Erythroblast (primary cell): Measurements from ENCODE around the gene USP6.
"Not testable (repeated sequence)": the region's sequence is repeated elsewhere in the genome, so short reads cannot be mapped to it uniquely, and the experiment has no call there.

ENCODE experiments used
- DNase-seq, 2 experiments: peaks; one replicate each; lab custom pipeline; 2025; lab: John Stamatoyannopoulos, UW
- GATA1 ChIP-seq: IDR thresholded peaks from 2 replicates; pipeline ENCODE4 v1.6.1; 2011; ENCODE audit warnings: low read depth, mild to moderate bottlenecking, control low read depth, low read length, moderate library complexity
- POLR2A ChIP-seq: IDR thresholded peaks from 2 replicates; pipeline ENCODE4 v1.6.1; 2011; ENCODE audit warnings: mild to moderate bottlenecking, low read length

Gene USP6

DNA sequence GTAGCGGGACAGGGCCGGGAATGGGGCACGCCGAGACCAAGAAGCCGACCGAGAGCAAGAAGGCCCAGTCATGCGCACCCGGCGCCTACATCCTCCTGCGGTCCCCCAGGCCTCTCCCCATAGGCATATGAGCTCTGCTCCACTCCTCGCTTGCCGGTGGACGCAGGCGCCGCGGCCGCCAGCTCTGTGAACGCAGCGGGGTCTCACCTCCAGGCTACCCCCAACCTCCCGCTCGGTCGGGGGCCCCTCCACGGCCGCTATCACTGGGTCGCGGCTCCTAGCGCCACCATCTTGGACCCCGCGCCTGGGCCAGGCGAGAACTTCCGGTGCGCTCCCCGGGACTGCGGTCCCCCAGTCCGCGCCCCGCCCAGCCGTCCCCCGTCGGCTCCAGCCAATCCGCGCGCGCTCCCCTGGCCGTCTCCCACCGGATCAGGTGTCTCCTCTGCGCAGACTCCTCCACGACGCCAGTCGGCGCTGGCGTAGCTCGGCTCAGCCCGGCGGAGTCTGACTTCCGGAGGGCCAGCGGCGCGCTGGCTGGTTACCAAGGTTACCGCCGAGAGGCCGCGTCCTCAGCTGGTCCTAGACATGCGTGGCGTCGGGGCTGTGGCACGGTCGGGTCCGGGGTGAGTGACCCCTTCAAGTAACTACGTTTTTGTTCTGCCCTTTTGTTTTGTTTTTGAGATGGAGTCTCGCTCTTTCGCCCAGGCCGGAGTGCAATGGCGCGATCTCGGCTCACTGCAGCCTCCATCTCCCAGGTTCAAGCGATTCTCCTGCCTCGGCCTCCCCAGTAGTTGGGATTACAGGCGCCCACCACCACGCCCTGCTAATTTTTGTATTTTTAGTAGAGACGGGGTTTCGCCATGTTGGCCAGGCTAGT, 75.9 kb downstream of the USP6 start, which contains the start of gene ZNF594:
ZNF594 (minus strand) TSS at position 328 of the 877 bp plus-strand sequence. CDS start 7,612 bp downstream, outside the sequence.
- peak; percentile 83 for TF ChIP-seq POLR2A
- TF ChIP-seq GATA1, result no peak
- DNase-seq, result peak; percentile 98

DNA sequence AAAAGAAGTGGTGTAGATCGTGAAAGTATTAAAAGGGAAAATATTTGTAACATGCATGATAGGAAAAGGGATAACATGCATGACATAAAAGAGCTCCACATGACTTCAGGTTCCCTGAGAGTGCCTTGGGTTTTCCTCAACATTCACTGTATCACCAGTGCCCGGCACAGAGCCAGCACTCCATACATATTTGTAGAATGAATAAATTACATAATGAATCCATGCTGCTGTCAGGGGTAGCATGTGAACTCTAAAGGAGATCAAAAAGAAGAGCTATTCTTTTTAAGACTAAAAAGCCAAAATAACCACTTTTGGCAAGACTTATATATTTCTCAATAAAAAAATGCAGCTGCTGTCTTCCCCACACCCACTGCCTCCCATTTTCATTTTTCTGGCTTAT, 78.5 kb downstream of the USP6 start:
- no peak for DNase-seq

DNA sequence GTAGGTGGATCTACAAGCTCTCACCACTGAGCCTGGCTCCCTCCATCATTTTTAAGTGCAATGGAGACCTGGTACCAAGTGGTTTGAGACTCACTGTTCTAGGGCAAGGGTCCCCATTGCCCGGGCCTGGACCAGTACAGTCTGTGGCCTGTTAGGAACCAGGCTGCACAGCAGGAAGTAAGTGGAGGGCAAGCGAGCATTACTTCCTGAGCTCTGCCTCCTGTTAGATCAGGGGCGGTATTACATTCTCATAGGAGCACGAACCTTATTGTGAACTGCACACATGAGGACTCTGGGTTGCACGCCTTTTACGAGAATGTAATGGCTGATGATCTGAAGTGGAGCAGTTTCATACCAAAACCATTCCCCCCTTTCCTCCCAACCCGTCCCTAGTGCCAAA, 82.6 kb downstream of the USP6 start:
- TF ChIP-seq POLR2A, result no peak
- no peak for DNase-seq

More for the DNA sequence above, 78.5 kb downstream of the USP6 start:
- TF ChIP-seq POLR2A, result no peak

DNA sequence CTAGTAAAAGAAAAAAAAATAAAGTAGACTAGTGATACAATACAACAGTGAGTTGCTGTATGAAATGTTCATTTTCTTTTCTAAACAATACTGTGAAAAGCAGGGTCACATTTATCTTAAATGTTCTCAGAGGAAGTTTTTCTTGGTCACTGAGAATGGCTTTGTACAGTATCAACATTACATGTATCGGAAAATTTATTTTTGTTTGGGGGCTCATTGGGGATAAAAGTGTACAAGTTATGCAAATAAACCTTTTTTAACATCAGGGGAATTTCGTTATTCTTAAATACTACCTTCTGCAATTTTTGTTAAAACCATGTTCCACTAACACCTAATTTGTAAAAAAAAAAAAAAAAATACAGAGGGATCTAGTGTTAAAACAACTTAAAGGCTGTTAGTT, 84.5 kb downstream of the USP6 start:
- no peak for TF ChIP-seq GATA1
- no peak for TF ChIP-seq POLR2A
- DNase-seq, result no peak

DNA sequence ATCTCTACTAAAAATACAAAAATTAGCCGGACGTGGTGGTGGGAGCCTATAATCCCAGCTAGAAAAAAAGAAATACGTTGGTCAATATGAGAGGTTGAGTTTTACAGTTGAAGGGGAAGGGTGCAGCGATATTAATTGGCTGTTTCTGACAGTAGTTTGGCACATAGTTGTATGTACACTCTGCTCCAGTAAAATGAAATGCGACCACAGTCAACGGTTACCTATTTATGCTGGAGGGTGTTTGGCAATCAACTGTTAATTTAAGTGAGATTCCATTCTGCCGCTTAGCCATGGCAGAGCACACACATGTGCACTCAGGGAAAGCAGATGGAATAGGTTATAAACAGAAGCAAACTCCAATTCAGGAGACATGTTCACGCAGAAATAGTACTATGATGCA, 85.2 kb downstream of the USP6 start:
- no peak for TF ChIP-seq GATA1
- no peak for TF ChIP-seq POLR2A
- no peak for DNase-seq

DNA sequence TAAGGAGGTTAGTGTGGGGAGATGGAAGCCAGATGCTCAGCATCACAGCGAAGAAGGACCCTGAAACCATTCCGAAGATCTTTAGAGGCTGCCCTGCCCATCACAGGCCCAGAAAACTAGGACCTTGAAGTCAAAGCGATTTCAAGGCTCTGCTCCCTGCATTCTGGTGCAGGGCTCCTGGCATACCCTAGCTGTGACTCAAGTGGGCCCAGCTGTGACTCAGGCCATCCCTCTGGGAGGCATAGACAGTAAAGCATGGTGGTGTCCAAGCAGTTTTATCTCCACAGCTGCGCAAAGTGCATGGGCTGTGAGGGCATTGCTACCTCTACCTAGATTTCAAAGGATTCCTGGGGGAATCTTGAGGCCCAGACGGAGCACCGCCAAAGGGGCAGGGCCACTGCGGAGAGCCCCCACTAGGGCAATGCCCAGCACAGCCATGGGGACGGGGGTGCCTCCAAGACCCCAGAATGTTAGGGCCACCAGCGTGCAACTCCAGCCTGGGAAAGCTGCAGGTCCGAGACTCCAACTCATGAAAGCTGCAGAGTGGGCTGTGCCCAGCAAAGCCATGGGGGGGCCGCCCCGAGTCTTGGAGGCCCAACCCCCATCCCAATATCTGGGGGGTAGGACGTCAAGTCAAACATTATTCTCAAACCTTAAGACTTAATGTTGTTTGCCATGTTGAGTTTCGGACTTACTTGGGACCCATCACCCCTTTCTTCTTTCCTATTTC, 87.5 kb downstream of the USP6 start:
- no peak for DNase-seq
- TF ChIP-seq POLR2A (no peak), GATA1 (no peak)

DNA sequence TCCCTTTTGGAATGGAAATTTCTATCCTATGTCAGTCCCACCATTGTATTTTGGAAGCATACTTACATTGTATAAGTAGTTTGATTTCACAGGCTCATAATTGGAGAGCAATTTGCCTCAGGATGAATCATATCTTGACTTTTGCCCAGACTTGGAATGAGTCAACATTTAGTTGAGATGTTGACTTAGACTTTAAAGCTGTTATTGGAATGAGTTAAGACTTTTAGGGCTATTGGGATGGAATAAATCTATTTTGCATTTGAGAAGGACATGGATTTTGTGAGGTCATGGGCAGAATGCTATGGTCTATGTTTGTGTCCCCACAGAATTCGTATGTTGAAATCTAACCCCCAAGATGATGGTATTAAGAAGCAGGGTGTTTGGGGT, 88.1 kb downstream of the USP6 start:
- DNase-seq, result no peak
- TF ChIP-seq POLR2A (no peak), GATA1 (no peak)

DNA sequence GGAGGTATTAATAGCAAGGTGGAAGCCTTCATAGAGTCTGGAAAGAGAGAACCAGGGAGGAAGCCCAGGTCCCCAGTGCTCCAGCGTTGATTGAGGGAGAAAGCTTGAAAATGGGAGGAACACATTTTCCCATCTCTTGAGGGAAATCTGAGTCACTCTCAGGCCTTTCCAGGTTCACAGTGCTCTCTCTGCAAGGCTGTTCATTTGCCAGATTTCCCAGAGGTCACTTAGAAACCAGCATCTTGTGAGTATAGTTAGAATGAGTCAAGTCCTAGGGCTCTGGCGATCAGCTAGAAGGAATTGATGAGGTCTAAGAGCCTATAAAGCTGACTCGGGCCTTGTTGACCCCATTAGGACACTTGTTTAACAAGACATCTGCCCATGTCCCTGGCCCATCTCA, 93.6 kb downstream of the USP6 start:
- no peak for DNase-seq
- TF ChIP-seq GATA1 (no peak), POLR2A (no peak)

DNA sequence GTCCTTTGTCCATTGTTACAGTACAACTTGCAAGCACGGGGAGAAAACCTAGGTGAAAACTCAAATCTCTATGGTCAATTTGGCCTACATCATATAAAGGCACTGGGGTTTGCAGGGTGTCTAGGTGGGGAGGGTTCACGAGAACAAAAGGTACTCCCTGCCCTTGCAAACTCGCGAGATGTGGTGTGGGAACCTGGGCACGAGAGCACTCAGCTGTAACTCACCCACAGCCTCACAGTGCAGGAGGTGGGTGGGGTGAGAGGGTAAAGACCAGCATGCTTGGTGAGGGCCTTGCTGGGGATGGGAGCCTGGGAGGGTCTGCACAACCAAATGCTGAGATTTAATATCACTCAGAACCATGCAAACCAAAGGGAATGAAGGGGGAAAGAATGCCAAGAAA, 94.3 kb downstream of the USP6 start:
- DNase-seq, result no peak
- TF ChIP-seq POLR2A (no peak), GATA1 (no peak)

DNA sequence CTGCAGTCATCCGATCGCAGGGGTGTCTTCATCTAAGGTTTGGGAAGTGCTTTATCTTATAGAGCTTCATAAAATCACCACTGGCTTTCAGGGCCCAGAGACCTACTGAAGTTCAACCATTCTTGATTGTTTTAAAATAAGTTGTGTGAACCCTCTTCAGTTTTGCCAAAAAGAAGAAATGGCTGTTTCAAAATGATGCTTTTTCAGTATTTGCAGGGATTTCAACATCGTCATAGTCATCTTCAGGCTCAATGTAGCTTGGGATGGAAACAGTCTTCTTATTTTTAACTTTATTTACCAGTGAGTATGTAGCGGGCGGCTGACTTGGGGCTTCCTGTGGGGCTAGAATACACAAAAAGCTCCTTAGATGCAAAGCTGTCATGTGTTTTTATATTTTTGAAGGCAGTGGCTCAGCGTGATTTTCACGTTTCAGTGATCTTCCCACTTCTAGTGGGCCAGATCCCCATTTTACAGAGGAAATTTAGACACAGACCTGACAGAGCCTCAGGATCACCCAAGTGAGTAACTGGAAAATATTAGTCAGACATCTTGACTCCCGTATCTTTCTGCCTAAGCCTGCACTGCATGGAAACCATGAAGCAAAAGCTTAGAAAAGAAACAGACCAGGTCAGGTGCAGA, 94.9 kb downstream of the USP6 start:
- no peak for DNase-seq
- TF ChIP-seq POLR2A, result no peak
- no peak for TF ChIP-seq GATA1

DNA sequence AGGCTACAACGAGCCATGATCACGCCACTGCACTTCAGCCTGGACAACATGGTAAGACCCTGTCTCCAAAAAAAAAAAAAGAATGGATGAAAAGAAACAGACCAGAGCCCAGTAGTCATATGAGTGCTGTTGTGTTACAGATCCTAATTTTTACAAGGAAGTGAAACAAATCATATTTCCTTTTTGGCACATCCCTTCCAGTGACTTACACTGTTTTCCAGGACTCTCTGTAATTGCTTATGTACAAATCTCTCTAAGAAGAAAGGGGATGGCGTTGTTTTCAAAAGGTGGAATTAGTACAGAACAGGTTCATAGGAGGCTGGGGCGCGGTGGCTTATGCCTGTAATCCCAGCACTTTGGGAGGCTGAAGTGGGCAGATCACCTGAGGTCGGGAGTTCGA, 95.6 kb downstream of the USP6 start:
- DNase-seq, result no peak
- TF ChIP-seq GATA1, result no peak
- no peak for TF ChIP-seq POLR2A

DNA sequence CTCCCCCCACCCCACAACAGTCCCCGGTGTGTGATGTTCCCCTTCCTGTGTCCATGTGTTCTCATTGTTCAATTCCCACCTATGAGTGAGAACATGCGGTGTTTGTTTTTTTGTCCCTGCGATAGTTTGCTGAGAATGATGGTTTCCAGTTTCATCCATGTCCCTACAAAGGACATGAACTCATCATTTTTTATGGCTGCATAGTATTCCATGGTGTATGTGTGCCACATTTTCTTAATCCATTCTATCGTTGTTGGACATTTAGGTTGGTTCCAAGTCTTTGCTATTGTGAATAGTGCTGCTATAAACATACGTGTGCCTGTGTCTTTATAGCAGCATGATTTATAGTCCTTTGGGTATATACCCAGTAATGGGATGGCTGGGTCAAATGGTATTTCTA, 101.7 kb downstream of the USP6 start:
- not testable (repeated sequence) for DNase-seq

DNA sequence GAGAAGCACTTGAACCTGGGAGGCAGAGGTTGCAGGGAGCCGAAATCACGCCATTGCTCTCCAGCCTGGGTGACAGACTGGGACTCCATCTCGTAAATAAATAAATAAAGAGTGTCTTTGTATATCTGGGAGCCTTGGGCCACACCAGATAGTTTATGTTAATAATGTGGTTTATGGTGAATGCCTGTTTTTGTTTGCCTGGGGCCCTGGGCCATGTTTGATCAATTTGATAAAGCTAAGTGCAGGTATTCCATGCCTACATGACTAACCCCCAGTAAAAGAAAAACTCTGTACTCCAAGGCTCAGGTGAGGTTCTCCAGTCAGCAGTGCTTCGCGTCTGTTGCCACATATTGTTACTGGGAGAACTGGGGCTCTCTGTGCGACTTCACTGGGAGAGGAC, 103.7 kb downstream of the USP6 start:
- DNase-seq, result no peak
- TF ChIP-seq POLR2A (no peak), GATA1 (no peak)

DNA sequence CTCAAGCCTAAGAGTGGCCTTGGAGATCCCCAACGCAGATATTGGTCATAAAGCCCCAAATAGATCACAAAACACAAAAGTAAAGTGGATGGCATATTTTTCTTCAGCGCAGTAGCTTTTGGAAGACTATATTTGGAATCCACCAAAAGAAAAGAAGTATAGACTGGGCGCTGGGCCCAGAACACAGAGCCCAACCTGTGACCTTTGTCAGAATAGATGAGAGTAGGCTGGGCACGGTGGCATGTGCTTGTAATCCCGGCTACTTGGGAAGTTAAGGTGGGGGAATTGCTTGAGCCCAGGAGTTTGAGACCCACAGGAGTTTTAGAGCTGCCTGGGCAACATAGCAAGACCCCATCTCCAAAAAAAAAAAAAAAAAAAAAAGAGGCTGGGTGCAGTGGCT, 104.2 kb downstream of the USP6 start:
- no peak for DNase-seq
- TF ChIP-seq GATA1 (no peak), POLR2A (no peak)

DNA sequence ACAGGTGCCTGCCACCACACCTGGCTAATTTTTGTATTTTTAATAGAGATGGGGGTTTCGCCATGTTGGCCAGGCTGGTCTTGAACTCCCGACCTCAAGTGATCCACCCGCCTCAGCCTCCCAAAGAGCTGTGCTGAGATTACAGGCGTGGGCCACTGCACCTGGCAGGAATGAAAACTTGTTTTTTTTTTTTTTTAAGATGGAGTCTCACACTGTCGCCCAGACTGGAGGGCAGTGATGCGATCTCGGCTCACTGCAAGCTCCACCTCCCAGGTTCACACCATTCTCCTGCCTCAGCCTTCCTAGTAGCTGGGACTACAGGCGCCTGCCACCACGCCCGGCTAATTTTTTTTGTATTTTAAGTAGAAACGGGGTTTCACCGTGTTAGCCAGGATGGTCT, 106.1 kb downstream of the USP6 start:
- DNase-seq, result not testable (repeated sequence)
